ENCODE data around the gene GUCY1A2.
"Not testable (repeated sequence)": the region's sequence is repeated elsewhere in the genome, so short reads cannot be mapped to it uniquely, and the experiment has no call there.

The GUCY1A2 gene

GRCh38 chr11:107018219-107018901, at the start of gene GUCY1A2:
GUCY1A2 (minus strand) TSS chr11:107018476; CDS start chr11:107018055, 421 bp downstream.
- DNase-seq (ENCODE audit: low spot score): no peak
- peak within 1 kb of the TSS in 1 of 2 donors; percentile 78 for H3K27ac ChIP-seq
- peak within 1 kb of the TSS; percentile 74 for H3K4me3 ChIP-seq
- TF ChIP-seq, protein P1, sequence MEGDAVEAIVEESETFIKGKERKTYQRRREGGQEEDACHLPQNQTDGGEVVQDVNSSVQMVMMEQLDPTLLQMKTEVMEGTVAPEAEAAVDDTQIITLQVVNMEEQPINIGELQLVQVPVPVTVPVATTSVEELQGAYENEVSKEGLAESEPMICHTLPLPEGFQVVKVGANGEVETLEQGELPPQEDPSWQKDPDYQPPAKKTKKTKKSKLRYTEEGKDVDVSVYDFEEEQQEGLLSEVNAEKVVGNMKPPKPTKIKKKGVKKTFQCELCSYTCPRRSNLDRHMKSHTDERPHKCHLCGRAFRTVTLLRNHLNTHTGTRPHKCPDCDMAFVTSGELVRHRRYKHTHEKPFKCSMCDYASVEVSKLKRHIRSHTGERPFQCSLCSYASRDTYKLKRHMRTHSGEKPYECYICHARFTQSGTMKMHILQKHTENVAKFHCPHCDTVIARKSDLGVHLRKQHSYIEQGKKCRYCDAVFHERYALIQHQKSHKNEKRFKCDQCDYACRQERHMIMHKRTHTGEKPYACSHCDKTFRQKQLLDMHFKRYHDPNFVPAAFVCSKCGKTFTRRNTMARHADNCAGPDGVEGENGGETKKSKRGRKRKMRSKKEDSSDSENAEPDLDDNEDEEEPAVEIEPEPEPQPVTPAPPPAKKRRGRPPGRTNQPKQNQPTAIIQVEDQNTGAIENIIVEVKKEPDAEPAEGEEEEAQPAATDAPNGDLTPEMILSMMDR (IDR thresholded peaks at IDR 0.05): no peak

DNA sequence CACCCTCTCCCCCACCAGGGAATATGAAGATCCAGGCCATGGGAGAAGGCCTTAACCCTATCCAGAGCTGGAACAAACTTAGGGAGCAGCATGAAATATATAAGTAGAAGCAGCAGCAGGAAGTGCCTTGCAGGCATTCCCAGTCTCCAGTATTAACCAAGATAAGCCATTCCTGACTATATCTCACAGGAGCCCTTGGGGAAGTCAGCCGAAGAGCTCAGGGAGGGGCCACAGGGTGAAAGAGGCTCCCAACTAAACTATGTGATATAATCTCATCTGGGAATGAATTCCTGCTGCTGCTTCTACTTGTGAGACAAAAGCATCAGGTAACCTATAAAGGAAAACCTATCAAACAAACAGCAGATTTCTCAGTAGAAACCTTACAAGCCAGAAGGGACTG, 36.1 kb upstream of the GUCY1A2 start:
- TF ChIP-seq, protein P1 (IDR thresholded peaks at IDR 0.05): no peak
- DNase-seq (ENCODE audit: low spot score): no peak
- no peak overlapping the region for H3K4me3 ChIP-seq
- no peak overlapping the region for H3K27ac ChIP-seq

DNA sequence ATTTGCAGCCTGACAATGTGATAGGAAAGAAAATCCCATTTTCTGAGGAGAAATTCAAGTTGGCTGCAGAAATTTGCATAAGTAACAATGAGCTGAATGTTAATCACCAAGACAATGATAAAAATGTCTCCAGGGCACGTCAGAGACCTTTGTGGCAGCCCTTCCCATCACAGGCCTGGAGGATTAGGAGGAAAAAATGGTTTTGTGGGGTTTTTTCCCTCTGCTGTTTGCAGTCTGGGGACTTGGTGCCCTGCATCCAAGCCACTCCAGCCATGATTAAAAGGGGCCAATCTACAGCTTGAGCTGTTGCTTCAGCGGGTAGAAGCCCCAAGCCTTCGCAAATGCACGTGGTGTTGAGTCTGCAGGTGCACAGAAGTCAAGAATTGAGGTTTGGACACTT, 33.1 kb upstream of the GUCY1A2 start:
- H3K4me3 ChIP-seq; H3K27ac ChIP-seq; DNase-seq (ENCODE audit: low spot score): not testable (repeated sequence)

- not testable (repeated sequence) for H3K27ac ChIP-seq; H3K4me3 ChIP-seq; DNase-seq (ENCODE audit: low spot score)
Measured at GRCh38 chr11:107050899-107051298, 32.6 kb upstream of the GUCY1A2 start.

GRCh38 chr11:107050121-107050520, 31.8 kb upstream of the GUCY1A2 start:
- H3K4me3 ChIP-seq: no peak overlapping the region
- H3K27ac ChIP-seq: no peak overlapping the region
- TF ChIP-seq, protein P1 (IDR thresholded peaks at IDR 0.05): no peak
- no peak for DNase-seq (ENCODE audit: low spot score)

GRCh38 chr11:107044503-107044902, 26.2 kb upstream of the GUCY1A2 start:
- TF ChIP-seq, protein P1 (IDR thresholded peaks at IDR 0.05): no peak
- DNase-seq (ENCODE audit: low spot score): no peak
- H3K4me3 ChIP-seq: no peak overlapping the region
- no peak overlapping the region for H3K27ac ChIP-seq

DNA sequence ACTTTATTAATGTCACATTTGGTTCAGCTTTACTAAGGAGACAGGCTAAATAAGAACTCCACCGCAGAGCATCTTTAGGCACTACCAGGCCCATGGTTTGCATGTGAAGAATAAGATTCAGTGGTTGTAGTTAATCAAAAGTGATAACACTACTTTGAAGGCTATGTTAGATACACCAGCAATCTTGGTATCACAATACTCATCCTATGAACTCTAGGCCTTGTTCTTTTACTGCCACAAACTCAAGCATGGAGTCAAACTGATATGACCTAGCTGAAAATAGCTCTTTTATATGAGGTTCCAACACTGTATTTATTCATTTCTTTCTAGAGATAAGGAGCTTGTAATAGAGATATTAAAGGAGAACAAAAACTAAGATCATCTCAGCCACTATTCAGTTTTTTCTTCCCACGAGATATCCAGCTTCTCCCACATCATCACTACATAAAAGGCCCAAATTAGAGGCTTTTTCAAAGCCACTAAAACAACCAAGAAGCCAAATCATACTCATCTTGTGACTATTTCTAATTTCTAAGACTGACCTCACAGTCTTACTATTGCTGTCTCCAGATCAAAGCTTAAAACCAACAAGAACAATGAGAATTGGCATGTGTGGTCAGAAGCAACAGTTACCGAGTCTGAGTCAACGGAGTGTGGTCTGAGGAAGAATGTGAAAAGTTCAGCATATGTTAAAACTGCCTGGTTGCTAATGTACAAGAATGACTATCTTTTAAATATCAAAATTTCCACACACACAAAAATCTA, 25.1 kb upstream of the GUCY1A2 start:
- Histone ChIP-seq H3K4me3 (no peak overlapping the region), H3K27ac (no peak overlapping the region)
- DNase-seq (ENCODE audit: low spot score): no peak
- TF ChIP-seq, protein P1 (IDR thresholded peaks at IDR 0.05): no peak

DNA sequence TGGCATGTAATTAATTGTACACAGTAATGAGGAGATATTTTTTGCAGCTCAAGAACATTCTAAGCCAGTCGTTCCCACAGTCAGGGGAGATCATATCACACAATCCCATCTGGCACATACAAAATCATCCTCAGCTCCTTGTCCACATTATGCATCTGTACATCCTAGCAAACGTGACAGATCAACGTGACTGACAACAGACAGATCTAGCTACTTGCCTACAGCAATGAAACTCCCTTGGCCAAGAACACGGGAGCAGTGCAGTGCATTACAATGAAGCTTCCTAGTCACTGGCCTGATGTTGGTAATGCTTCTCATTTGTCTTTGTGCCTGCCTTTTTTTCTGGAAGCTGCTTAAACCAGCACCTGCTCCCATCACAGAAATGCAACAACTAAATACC, 24.5 kb upstream of the GUCY1A2 start:
- TF ChIP-seq, protein P1 (IDR thresholded peaks at IDR 0.05): no peak
- Histone ChIP-seq H3K4me3 (no peak overlapping the region), H3K27ac (no peak overlapping the region)
- no peak for DNase-seq (ENCODE audit: low spot score)
